Activated CD4-positive, alpha-beta T cell treated with anti-CD3 and anti-CD28 coated beads, Interleukin-2, amount 50 U/mL, for 16 hours (primary cell): ENCODE measurements around the gene ZNF385B.
A peak's percentile ranks its signal among the peaks of the same experiment; 100 is the strongest.
"Not testable (repeated sequence)": the region's sequence is repeated elsewhere in the genome, so short reads cannot be mapped to it uniquely, and the experiment has no call there.

Experiments
- DNase-seq: peaks from one replicate; pipeline ENCODE4 v3.0.0-alpha.2; 2020

Gene ZNF385B

DNA sequence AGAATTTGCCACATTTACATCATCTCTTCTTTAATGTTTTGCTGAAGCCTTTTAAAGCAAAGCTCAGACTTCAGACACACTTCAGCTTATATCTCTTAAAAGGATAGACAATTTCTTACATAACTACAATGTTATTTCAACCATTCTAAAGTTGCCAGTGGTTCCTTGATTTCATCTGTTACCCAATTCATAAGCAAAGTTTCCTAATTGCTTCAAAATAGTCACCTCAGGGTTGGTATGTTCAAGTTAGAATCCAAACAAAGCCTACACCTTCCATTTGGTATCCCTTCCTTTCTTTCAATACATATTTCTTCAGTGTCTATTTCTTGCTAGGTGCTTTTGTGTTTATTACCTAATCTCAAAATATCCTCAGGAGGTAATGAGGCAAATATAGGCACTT lies 60.6 kb downstream of the ZNF385B start:
- DNase-seq = no peak

DNA sequence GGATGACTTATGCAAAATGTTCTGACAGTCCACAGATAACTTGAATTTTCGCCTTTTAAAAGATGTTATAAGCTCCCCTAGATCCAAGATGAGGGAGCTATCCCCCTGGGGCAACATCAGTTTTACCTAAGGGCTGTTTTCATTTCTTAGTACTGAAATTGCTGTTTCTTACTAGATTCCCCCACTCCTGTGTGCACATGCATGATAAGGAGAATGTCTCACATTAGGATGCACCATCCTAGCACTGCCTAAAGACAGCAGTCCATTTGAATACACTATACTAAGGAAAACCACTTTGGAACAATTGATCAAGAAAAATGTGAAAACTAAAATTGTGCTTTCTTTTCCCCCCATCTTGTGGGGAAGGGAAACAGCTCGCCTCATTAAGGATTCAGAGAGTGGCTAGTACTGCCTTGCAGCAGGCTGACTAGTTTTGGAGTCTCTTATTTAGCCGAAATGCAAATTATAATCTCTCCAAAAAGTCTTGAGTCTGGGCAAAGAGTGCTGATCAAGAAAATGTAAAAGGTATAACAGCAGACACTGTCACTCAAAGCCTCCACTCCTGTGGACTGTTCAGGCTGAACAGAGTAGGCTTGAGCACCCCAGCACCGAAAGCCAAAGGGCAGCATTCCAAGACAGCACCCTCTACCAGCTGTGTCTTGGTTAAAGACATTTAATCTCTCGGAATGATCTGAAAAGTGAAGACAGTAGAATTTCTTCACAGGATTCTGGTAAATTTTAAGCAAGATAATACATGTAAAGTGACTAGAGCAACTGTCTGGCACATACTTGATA lies 65.0 kb downstream of the ZNF385B start:
- no peak for DNase-seq

DNA sequence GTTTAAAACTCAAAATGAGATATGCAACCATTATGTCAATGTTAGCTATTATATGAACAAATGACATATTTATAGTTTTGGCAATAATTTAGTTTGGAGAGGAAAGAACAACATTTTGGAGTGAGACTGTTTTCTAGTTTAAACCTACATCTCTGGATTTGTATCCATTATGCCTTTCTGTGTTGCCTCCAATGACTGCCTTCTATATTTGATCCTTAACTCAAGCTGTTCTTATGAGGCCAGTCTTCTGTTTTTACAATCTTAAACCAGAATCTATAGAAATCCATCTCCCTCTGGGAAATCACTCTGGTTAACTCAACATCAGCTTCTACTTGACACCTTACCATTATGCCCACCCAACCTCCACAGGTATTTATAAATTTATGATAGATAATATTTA lies 67.5 kb downstream of the ZNF385B start:
- DNase-seq = no peak

DNA sequence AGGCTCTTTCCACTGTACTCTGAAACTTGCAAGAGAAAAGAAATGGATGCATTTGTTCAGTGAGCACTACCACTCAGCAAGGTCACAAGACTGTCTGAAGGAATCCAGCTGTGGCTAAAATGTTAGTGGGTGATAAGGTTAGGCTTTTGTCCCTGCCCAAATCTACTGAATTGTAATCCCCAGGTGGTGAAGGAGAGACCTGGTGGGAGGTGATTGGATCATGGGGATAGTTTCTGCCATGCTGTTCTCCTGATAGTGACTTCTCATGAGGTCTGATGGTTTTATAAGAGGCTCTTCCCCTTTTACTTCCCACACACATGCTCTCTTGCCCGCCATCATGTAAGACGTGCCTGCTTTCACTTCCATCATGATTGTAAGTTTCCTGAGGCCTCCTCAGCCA lies 68.2 kb downstream of the ZNF385B start:
- DNase-seq = no peak

DNA sequence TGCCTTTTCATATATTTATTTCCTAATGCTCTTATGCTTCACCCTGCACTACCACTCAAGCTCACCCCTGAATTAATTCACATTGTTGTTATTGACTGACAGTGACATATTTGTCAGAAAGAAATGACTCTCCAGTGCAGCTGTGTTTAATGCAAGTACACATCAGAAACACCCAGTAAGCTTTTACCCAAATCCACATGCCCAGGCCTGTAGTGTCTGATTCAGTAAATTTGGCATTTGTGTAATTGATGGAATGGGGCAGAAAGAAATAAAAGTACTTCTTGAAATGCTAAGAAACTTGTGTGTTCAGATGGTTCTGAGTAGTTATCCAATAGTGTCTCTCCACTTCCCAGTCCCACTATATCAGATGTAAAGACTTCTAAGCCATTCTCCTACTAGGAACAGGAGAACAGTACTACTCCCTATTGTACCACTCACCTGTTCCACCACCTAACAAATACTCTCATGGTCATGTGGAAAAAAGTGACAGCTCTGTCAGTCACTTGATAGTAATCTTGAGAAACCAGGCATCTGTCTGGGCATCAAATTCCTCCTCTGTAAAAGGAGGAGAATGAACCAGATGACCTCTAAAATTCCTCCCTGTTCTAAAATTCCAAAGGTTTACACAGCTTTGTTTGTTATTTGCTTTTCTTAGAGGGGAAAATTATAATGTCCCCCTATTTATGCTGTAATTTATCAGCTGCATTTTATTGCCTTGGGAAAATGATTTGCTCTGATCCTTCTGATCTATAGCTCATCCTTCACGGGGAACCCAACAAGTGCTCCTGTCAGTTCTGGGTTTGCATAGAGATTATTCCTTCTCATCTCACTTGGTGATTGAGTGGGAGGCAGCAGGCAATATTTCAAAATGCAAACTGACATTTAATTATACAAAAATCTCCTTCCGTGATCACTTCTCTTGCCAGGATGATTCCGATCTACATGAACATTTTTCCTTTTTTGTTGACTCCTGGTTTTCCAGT lies 70.9 kb downstream of the ZNF385B start:
- DNase-seq = no peak

DNA sequence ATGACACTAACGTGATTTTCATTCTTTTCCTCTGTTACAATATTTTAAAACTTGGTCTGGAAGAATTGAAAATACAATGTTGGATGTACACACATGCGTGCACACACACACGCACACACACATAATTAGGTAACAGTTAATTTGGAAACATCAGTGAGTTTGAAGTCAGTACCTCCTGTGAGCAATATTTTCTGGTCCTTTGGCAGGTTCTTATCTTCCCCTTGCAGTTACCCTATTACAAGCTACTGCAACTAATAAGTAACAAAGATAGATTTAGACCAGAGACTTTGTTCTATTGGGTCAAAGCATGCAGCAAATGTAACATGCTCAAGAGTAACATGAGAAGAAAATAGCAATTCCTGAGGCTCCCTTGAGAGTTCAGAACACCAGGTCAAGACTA lies 73.3 kb downstream of the ZNF385B start:
- no peak for DNase-seq

DNA sequence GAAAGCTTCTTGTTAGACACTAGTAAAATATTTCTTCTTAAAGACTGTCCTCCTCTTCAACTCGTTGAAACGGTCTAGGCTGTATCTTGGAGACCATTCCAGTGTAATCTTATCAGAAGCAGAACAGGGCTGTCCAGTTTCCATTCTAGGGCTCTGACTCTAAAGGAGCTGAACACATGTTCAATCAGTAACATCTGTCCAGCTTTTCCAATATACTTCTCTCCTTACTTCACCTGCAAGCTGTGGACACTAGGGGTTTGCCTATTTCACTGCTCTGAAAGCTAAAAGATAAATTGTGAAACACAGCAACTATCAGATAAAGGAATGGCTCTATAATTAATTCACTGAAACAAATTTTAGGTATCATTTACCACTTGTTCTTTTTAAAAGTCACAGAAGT lies 73.8 kb downstream of the ZNF385B start:
- DNase-seq = no peak

GRCh38 chr2:179785902-179786301 lies 75.5 kb downstream of the ZNF385B start:
- no peak for DNase-seq

DNA sequence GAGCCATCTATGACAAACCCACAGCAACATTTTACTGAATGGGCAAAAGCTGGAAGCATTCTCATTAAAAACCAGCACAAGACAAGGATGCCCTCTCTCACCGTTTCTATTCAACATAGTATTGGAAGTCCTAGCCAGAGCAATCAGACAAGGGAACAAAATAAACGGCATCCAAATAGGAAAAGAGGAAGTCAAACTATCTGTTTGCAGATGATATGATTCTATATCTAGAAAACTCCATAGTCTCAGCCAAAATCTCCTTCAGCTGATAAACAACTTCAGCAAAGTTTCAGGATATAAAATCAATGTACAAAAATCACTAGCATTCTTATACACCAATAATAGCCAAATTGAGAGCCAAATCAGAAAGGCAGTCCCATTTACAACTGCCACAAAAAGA lies 79.1 kb downstream of the ZNF385B start:
- not testable (repeated sequence) for DNase-seq

DNA sequence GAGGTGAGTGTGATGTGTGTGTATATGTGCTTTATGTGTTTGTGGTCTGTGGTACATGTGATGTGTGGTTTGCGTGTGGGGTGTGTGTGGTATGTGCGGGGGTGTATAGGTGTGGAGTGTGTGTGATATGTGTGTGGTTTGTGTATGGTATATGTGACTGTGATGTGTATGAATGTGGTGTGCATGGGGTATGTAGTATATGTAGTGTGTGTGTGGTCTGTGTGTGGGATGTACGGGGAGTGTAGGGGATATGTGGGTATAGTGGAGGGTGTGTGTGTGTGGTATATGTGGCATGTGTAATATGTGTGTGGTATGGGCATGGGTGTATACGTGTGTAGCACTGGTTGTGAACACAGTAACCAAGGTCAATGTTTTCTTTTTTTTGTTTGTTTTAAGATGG lies 87.4 kb downstream of the ZNF385B start:
- no peak for DNase-seq

GRCh38 chr2:179772346-179772745 lies 89.1 kb downstream of the ZNF385B start:
- DNase-seq = no peak

GRCh38 chr2:179771791-179772190 lies 89.6 kb downstream of the ZNF385B start:
- DNase-seq = no peak

GRCh38 chr2:179770029-179770428 lies 91.4 kb downstream of the ZNF385B start:
- DNase-seq = no peak

DNA sequence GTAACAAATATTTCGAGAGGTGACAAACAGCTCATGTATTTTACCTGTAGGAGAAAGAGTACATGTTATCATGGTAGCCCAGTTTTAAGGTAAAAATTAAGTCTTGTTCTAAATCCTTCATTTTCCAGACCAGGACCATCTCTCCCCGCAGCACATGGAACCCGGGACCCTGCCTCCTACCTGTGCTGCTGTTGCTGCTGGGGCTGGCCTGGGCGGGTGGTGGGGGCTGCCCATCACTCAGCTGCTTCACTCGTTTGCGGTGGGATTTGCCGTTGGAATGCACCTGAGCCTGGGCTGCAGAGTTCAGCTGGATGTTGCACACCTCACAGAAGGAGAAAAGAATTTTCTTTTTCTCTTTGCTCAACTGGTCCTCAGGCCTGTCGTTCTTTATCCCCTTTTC lies 92.1 kb downstream of the ZNF385B start:
- no peak for DNase-seq

GRCh38 chr2:179768765-179769164 lies 92.6 kb downstream of the ZNF385B start:
- DNase-seq = no peak

DNA sequence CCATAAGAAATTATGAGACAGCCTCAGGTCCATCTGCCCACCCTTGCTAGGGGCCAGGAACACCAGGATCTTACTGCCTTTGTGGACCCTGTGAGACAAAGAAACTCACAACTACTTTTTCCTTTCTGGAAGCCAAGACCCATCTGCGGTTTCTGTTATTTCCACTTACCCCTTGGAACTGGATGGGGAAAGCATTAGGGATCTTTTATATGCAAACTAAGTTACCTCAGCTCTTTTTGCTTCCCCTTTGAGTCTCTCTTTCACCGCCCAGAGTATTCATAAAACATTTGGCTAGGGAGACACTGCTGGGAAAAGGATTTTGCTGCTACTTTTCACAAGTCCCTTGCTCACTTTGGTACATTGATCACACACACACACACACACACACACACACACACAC lies 95.7 kb downstream of the ZNF385B start:
- DNase-seq = no peak

- no peak for DNase-seq
Measured at GRCh38 chr2:179764710-179765109, 96.7 kb downstream of the ZNF385B start.

GRCh38 chr2:179758636-179759035 lies 102.8 kb downstream of the ZNF385B start:
- no peak for DNase-seq

- peak; percentile 2 for DNase-seq
Measured at GRCh38 chr2:179751163-179751809, 110.1 kb downstream of the ZNF385B start.

- no peak for DNase-seq
Measured at GRCh38 chr2:179749210-179749609, 112.2 kb downstream of the ZNF385B start.

DNA sequence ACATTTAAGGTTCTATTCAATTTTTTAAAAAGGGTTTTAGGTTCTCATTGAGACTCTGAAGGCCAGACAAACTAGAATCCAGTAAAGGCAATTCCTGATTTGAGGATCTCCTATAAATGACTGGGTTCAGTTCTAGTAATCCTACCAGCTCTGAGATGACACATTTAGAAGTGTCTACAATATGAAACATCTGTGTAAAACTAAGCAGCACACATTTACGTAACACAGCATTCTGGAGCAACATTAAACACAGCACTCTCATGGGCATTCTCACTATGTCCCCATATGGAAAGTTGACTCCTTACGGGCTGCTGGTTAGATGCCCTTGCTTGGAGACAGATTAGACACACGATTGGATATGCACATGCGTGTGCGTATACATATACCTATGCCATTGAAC lies 114.4 kb downstream of the ZNF385B start:
- no peak for DNase-seq

- no peak for DNase-seq
Measured at GRCh38 chr2:179745635-179746256, 115.7 kb downstream of the ZNF385B start.

- DNase-seq = no peak
Measured at GRCh38 chr2:179744401-179744800, 117.0 kb downstream of the ZNF385B start.
